ENCODE measurements around the gene ADAMTS2.

- no peak for TF ChIP-seq CTCF (IDR thresholded peaks at IDR 0.05; ENCODE audit: borderline replicate concordance, extremely low read depth, low read length, poor library complexity, severe bottlenecking)
- TF ChIP-seq EZH2 (IDR thresholded peaks at IDR 0.05; ENCODE audit: borderline replicate concordance, low read depth, low read length, severe bottlenecking) = no peak
Measured at GRCh38 chr5:179142434-179143198, 202.6 kb downstream of the ADAMTS2 start.

Data from DND-41 (cell line).